Measurements from ENCODE around the gene KDELR3.

Gene KDELR3

GRCh38 chr22:38423512-38424503 lies 44.1 kb upstream of the KDELR3 start:
- DNase-seq (ENCODE audit: extremely low read depth, low read depth), result no peak
- TF ChIP-seq, protein P1, sequence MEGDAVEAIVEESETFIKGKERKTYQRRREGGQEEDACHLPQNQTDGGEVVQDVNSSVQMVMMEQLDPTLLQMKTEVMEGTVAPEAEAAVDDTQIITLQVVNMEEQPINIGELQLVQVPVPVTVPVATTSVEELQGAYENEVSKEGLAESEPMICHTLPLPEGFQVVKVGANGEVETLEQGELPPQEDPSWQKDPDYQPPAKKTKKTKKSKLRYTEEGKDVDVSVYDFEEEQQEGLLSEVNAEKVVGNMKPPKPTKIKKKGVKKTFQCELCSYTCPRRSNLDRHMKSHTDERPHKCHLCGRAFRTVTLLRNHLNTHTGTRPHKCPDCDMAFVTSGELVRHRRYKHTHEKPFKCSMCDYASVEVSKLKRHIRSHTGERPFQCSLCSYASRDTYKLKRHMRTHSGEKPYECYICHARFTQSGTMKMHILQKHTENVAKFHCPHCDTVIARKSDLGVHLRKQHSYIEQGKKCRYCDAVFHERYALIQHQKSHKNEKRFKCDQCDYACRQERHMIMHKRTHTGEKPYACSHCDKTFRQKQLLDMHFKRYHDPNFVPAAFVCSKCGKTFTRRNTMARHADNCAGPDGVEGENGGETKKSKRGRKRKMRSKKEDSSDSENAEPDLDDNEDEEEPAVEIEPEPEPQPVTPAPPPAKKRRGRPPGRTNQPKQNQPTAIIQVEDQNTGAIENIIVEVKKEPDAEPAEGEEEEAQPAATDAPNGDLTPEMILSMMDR (IDR thresholded peaks at IDR 0.05; ENCODE audit: low read depth, low read length), result no peak

- TF ChIP-seq, protein P1 (IDR thresholded peaks at IDR 0.05; ENCODE audit: low read depth, low read length), result no peak
- DNase-seq (ENCODE audit: extremely low read depth, low read depth), result no peak
These were observed 43.3 kb upstream of the KDELR3 start for GRCh38 chr22:38424525-38425080.

DNA sequence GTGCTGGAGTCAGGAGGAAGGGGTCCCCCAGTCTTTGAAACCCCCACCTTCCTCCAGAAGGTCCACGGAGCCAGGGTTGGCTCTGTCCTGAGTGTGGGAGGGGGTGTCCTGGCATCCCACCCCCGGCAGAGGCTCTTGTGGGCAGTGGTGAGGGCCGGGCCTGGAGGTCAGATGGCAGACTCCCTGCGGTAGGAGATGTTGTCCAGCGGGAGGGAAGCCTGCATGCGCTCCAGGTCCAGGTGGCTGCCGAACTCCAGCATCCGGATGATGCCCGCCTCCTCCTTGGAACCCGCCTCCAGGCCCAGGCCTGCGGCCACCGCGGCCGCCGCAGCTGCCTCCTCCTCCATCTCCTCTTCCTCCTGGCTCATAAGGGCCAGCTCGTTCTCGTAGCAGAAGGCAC lies 41.3 kb upstream of the KDELR3 start:
- TF ChIP-seq, protein P1 (IDR thresholded peaks at IDR 0.05; ENCODE audit: low read depth, low read length), result no peak

GRCh38 chr22:38427465-38427864 lies 40.4 kb upstream of the KDELR3 start:
- DNase-seq (ENCODE audit: extremely low read depth, low read depth), result no peak
- TF ChIP-seq, protein P1 (IDR thresholded peaks at IDR 0.05; ENCODE audit: low read depth, low read length), result no peak

More for the DNA sequence above, 41.3 kb upstream of the KDELR3 start:
- DNase-seq (ENCODE audit: extremely low read depth, low read depth), result no peak

DNA sequence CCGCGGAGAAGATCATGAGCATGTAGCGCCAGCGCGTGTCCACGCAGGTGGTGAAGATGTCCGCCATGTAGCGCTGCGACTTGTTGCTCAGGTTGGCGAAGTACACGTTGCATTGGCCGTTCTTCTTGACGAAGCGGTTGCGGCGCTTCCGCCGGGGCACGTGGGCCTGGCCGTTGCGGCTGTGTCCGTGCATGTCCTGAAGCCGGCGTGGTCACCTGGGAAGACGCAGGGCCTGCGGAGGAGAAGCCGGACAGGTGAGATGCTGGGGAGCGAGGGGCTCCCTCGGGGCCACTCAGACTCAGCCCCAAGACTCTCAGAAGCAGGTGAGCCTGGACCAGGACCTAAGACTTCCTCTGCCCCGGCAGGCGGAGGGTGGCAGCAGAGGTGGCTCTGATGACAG lies 40.0 kb upstream of the KDELR3 start:
- no peak for DNase-seq (ENCODE audit: extremely low read depth, low read depth)
- TF ChIP-seq, protein P1 (IDR thresholded peaks at IDR 0.05; ENCODE audit: low read depth, low read length), result no peak

- TF ChIP-seq, protein P1 (IDR thresholded peaks at IDR 0.05; ENCODE audit: low read depth, low read length), result no peak
- no peak for DNase-seq (ENCODE audit: extremely low read depth, low read depth)
These were observed 39.2 kb upstream of the KDELR3 start for GRCh38 chr22:38428714-38429113.

DNA sequence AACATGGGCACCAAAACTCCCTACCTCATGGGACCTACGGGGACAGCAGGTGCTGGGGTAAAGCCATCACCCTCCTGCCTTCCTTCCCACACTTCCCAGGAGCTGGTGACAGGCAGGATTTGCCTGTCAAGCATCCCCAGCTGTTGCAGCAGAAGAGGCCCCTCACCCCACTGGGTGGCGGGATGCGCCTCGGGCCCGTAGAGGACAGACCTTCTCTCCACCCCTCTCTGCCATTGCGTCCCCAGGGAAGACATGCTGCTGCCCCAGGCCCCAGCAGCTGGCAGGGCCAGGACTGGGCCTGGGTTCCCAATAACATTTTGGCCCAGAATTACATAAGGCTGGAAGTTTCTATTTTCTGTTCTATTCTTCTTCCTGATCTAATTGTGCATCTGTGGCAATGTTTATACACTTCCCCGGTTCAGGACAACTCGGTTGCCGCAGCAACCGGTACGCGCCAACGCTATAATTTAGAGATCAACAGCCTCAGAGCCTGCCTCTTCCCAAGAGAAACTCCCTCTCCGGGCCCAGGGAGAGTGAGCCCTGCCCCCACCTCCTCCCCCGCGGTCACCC lies 38.3 kb upstream of the KDELR3 start:
- no peak for DNase-seq (ENCODE audit: extremely low read depth, low read depth)
- TF ChIP-seq, protein P1 (IDR thresholded peaks at IDR 0.05; ENCODE audit: low read depth, low read length), result no peak

All from AG09319 (cell line).